ENCODE results near the gene INPP5D. TPM values are rescaled to one million over a fixed set of nuclear protein-coding genes. Genes with fewer than 3 reads are reported as not detected.

The INPP5D gene
- total and polyA plus RNA-seq, 4 donors, result 2.9 to 18.8 (median 6.6) TPM

GRCh38 chr2:233079953-233080835, 20.1 kb downstream of the INPP5D start:
- Histone ChIP-seq H3K9ac (ENCODE audit: low read depth in 1 of 2, low read length in 2 of 2) (no peak overlapping the region), H3K4me1 (ENCODE audit: control insufficient read depth in 4 of 4, insufficient read depth in 4 of 4, low read length in 3 of 4) (peaks cover 0 to 9% (median 2%) of the 10 kb centered on the region in 4 donors), H3K36me3 (ENCODE audit: control insufficient read depth in 4 of 4, insufficient read depth in 3 of 4, low read depth in 1 of 4, low read length in 3 of 4) (no peaks in the 10 kb centered on the region), H3K27ac (ENCODE audit: low read depth in 1 of 2, low read length in 2 of 2) (no peak overlapping the region), H3K27me3 (ENCODE audit: control insufficient read depth in 4 of 4, insufficient read depth in 4 of 4, low read length in 3 of 4) (no peaks in the 10 kb centered on the region), H3K4me3 (ENCODE audit: low read depth in 1 of 3, low read length in 3 of 3) (no peak overlapping the region), H3K9me3 (ENCODE audit: control insufficient read depth in 4 of 4, low read length in 3 of 4) (no peaks in the 10 kb centered on the region)
- DNase-seq (ENCODE audit: low spot score), result peak; percentile 33
- 83% methylated on average over 20 of the region's 20 CpGs for WGBS
- TF ChIP-seq HNF4G (IDR thresholded peaks at IDR 0.05) (no peak), MAX (IDR thresholded peaks at IDR 0.05) (no peak), ATF3 (IDR thresholded peaks at IDR 0.05) (no peak), RXRA (IDR thresholded peaks at IDR 0.05) (no peak), TAF1 (conservative IDR thresholded peaks at IDR 0.05) (no peak), EGR1 (IDR thresholded peaks at IDR 0.05; ENCODE audit: low read depth in 2 of 2) (no peak), NR2F2 (IDR thresholded peaks at IDR 0.05) (no peak)

GRCh38 chr2:233080836-233081229, 20.7 kb downstream of the INPP5D start:
- no peaks in the 10 kb centered on the region for H3K27me3 ChIP-seq (ENCODE audit: control insufficient read depth in 4 of 4, insufficient read depth in 4 of 4, low read length in 3 of 4)
- no peak overlapping the region for H3K9ac ChIP-seq (ENCODE audit: low read depth in 1 of 2, low read length in 2 of 2)
- H3K27ac ChIP-seq (ENCODE audit: low read depth in 1 of 2, low read length in 2 of 2), result no peak overlapping the region
- 85% methylated on average over 11 of the region's 11 CpGs for WGBS
- no peaks in the 10 kb centered on the region for H3K36me3 ChIP-seq (ENCODE audit: control insufficient read depth in 4 of 4, insufficient read depth in 3 of 4, low read depth in 1 of 4, low read length in 3 of 4)
- no peaks in the 10 kb centered on the region for H3K9me3 ChIP-seq (ENCODE audit: control insufficient read depth in 4 of 4, low read length in 3 of 4)
- no peak overlapping the region for H3K4me3 ChIP-seq (ENCODE audit: low read depth in 1 of 3, low read length in 3 of 3)
- H3K4me1 ChIP-seq (ENCODE audit: control insufficient read depth in 4 of 4, insufficient read depth in 4 of 4, low read length in 3 of 4), result peaks cover 0 to 9% (median 4%) of the 10 kb centered on the region in 4 donors
- TF ChIP-seq HNF4G (IDR thresholded peaks at IDR 0.05) (no peak), TAF1 (conservative IDR thresholded peaks at IDR 0.05) (no peak), MAX (IDR thresholded peaks at IDR 0.05) (no peak)
- peak; percentile 31 for DNase-seq (ENCODE audit: low spot score)

GRCh38 chr2:233081232-233081730, 21.1 kb downstream of the INPP5D start:
- no peak for TF ChIP-seq RAD21 (IDR thresholded peaks at IDR 0.05)
- WGBS, result 82% methylated on average over 9 of the region's 9 CpGs

GRCh38 chr2:233081731-233082221, 21.6 kb downstream of the INPP5D start:
- Histone ChIP-seq H3K9ac (ENCODE audit: low read depth in 1 of 2, low read length in 2 of 2) (no peak overlapping the region), H3K4me3 (ENCODE audit: low read depth in 1 of 3, low read length in 3 of 3) (no peak overlapping the region), H3K27me3 (ENCODE audit: control insufficient read depth in 4 of 4, insufficient read depth in 4 of 4, low read length in 3 of 4) (no peaks in the 10 kb centered on the region), H3K27ac (ENCODE audit: low read depth in 1 of 2, low read length in 2 of 2) (no peak overlapping the region), H3K36me3 (ENCODE audit: control insufficient read depth in 4 of 4, insufficient read depth in 3 of 4, low read depth in 1 of 4, low read length in 3 of 4) (no peaks in the 10 kb centered on the region), H3K4me1 (ENCODE audit: control insufficient read depth in 4 of 4, insufficient read depth in 4 of 4, low read length in 3 of 4) (peaks cover 0 to 8% (median 3%) of the 10 kb centered on the region in 4 donors), H3K9me3 (ENCODE audit: control insufficient read depth in 4 of 4, low read length in 3 of 4) (no peaks in the 10 kb centered on the region)
- WGBS, result 90% methylated on average over 13 of the region's 13 CpGs
- peak; percentile 32 for DNase-seq (ENCODE audit: low spot score)
- TF ChIP-seq GABPA (IDR thresholded peaks at IDR 0.05 in 1 of 2, conservative IDR thresholded peaks at IDR 0.05 in 1 of 2) (no peak), NR2F2 (IDR thresholded peaks at IDR 0.05) (no peak), ATF3 (IDR thresholded peaks at IDR 0.05) (no peak), SP1 (IDR thresholded peaks at IDR 0.05) (no peak), JUND (IDR thresholded peaks at IDR 0.05) (no peak), HNF4A (conservative IDR thresholded peaks at IDR 0.05) (no peak), TAF1 (conservative IDR thresholded peaks at IDR 0.05) (no peak), EGR1 (IDR thresholded peaks at IDR 0.05; ENCODE audit: low read depth in 2 of 2) (no peak)

More at GRCh38 chr2:233081232-233081730, 21.1 kb downstream of the INPP5D start:
- Histone ChIP-seq H3K9me3 (ENCODE audit: control insufficient read depth in 4 of 4, low read length in 3 of 4) (no peaks in the 10 kb centered on the region), H3K27ac (ENCODE audit: low read depth in 1 of 2, low read length in 2 of 2) (no peak overlapping the region), H3K4me1 (ENCODE audit: control insufficient read depth in 4 of 4, insufficient read depth in 4 of 4, low read length in 3 of 4) (peaks cover 0 to 8% (median 3%) of the 10 kb centered on the region in 4 donors), H3K9ac (ENCODE audit: low read depth in 1 of 2, low read length in 2 of 2) (no peak overlapping the region), H3K27me3 (ENCODE audit: control insufficient read depth in 4 of 4, insufficient read depth in 4 of 4, low read length in 3 of 4) (no peaks in the 10 kb centered on the region), H3K36me3 (ENCODE audit: control insufficient read depth in 4 of 4, insufficient read depth in 3 of 4, low read depth in 1 of 4, low read length in 3 of 4) (no peaks in the 10 kb centered on the region), H3K4me3 (ENCODE audit: low read depth in 1 of 3, low read length in 3 of 3) (no peak overlapping the region)
- peak; percentile 32 for DNase-seq (ENCODE audit: low spot score)

Measured in liver (tissue), 9 donors.